Measurements from ENCODE around the gene PDE4A.

GRCh38 chr19:10374931-10375330 lies 45.4 kb upstream of the PDE4A start:
- TF ChIP-seq CTCF (IDR thresholded peaks at IDR 0.05) (no peak), POLR2A (IDR thresholded peaks at IDR 0.05) (no peak), POLR2AphosphoS5 (IDR thresholded peaks at IDR 0.05) (no peak), EP300 (IDR thresholded peaks at IDR 0.05; ENCODE audit: low read depth) (no peak)

Data from transverse colon (tissue), 4 donors.